HK-2 (cell line): ENCODE results near the gene CRYBB3.
"Not testable (repeated sequence)": the region's sequence is repeated elsewhere in the genome, so short reads cannot be mapped to it uniquely, and the experiment has no call there.

Source experiments
- DNase-seq: peaks from one replicate; pipeline ENCODE4 v3.0.0-alpha.2; 2018; ENCODE audit not compliant: unreplicated experiment

Gene CRYBB3

DNA sequence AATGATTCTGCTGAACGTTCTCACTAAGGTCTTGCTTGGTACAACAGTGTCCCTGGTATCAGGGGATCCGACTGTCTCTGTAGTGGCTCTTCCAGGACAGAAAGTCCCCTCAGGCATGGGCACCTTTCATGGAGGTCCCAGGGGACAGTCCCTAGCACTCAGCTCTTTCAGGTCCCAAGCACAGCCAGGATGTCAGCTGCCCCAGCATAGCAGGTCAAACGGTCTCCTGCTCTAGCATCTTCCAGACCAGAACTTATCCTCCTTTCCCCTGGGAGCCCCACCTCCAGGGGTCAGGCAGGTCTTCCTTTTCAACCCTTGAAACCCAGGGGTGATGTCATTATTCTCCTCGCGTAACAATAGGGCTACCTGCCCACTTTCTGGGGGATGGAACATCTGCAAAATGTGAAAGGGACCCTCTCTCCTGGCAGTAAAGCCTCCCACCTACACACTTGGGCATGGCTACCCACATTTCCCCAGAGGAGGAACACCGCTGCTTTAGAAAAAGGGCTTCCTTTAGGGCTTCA lies 24.7 kb upstream of the CRYBB3 start:
- DNase-seq: no peak

DNA sequence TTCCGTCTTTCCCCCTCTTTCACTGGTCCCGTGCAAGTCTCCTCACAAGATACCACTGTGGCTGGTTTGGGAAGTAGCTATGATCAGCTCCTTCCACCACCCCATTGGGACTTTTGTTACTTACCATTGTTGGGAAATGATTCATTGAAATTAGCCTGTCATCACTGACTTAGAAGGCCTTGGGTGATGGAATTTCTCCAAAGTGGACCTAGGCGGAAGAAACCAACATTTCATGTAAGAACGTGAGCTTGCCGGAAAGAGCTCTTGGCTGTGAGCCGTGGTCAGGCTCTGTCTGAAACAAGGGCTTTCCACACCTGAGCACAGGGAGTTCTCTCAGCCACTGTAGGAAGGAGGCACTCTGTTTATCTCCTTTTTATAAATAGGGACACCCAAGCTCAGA lies 23.5 kb upstream of the CRYBB3 start:
- DNase-seq: no peak

GRCh38 chr22:25176799-25177198 lies 22.9 kb upstream of the CRYBB3 start:
- no peak for DNase-seq

DNA sequence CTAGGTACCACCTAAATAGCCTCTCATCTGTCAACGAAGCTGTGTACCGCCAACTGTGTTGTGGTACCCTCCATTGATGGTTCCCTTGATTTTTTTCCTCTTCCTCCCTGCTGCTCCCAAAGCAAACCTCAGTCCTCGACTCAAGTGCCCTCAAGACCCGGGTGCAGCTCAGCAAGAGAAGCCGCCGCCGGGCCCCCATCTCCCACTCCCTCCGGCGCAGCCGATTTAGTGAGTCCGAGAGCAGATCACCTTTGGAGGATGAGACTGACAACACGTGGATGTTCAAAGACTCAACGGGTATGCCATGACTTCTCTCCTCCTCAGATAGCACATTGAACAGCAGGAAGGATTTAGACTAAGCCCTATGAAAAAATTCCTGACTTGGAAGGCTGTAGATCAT lies 22.4 kb upstream of the CRYBB3 start:
- no peak for DNase-seq

DNA sequence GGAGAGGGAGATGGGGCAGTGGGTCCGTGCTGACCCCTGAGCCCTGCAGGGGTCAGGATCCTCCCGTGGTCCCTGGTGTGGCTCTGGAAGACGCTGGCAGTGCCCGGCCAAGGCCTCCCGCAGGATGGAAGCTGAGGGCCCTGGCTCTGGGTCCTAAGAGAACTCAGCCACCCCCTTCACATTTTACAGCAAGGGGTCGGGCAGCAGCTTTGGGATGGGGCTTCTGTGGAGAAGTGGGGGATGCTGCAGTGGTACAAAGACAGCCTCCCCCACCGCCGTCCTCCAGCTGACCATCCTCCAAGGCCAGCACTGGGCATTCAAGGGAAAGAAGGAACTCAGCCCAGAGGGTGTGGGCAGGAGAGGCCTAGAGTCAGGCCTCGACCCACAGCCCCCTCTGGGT lies 21.8 kb upstream of the CRYBB3 start:
- no peak for DNase-seq

GRCh38 chr22:25178348-25178747 lies 21.3 kb upstream of the CRYBB3 start:
- DNase-seq: not testable (repeated sequence)

- DNase-seq: not testable (repeated sequence)
These were observed 20.6 kb upstream of the CRYBB3 start for GRCh38 chr22:25178869-25179631.

- DNase-seq: no peak
These were observed 17.2 kb upstream of the CRYBB3 start for GRCh38 chr22:25182131-25183110.

DNA sequence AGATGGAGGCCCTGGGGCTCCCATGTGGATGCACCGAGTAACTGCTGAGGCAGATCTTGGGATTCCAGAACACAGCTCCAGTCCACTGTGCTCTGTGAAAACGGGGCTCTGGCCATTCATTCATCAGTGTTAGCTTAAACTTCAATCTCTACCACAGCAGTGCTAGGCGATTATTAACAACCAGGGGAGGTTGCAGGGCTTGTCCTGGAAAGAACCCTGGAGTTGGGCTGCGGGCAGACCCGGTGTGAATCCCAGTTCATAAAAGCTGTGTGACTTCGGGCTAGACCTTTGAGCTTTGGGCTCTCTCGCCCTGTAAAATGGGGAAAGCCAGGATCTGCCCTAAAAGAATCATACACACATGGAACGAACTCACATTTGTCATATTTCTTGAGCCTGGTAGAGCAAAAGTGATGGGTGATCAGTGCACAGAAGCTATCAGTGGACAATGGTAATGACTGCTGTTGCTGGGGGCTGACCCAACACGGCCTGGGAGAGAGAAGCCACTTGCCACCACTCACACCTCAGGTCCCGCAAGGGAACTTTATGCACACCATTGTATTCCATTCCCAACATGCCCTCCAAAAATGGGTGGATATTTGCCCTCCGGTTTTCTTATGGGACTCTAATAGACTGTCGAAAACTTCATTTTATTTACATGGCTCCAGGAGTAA lies 15.6 kb upstream of the CRYBB3 start:
- DNase-seq: peak; percentile 35

GRCh38 chr22:25186140-25186539 lies 13.5 kb upstream of the CRYBB3 start:
- no peak for DNase-seq

DNA sequence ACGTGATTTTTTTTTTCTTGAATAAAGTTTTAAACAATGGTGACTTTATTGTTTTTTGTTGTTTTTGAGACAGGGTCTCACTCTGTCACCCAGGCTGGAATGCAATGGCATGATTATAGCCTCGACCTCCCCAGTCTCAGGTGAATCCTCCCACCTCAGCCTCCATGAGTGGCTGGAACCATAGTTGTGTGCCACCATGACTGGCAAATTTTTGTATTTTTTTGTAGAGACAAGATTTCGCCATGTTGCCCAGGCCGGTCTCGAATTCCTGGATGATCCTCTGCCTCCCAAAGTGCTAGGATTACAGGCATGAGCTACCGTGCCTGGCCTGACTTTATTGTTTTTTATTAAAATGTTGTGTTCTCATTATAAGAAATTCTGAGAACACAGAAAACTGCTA lies 12.2 kb upstream of the CRYBB3 start:
- no peak for DNase-seq

- no peak for DNase-seq
These were observed 7.3 kb upstream of the CRYBB3 start for GRCh38 chr22:25192406-25192805.

DNA sequence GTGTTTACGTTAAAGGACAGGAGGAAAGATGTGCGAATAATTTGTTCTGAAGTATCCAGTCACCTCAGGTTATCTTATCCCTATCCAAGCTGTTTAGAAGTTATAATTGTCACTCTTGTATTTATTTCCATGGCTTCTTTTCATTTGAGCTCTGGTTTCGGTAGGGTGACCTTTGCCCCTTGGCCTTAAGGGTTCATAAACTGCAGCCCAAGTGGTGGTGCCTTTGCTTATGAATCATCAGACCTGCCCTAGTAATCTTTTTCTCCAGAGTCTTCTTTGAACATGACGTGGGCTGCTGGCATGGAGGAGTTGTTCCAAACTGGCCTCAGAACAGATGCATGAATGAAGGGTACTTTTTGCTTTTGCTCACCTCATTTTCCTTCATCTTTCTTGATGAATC lies 6.5 kb upstream of the CRYBB3 start:
- DNase-seq: no peak

GRCh38 chr22:25193548-25193947 lies 6.1 kb upstream of the CRYBB3 start:
- DNase-seq: no peak

DNA sequence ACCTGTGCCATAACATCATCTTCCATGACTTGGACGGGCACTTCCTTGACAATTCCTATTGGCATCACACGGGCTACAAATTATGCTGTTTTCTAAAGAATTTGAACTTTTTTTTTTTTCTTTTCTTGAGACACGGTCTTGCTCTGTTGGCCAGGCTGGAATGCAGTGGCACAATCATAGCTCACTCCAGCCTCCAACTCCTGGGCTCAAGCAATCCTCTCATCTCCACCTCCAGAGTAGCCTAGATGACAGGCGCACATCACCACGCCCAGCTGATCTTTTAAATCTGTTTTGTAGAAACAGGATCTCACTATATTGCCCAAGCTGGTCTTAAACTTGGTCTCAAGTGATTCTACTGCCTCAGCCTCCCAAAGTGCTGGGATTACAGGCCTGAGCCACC lies 3.3 kb upstream of the CRYBB3 start:
- DNase-seq: no peak

DNA sequence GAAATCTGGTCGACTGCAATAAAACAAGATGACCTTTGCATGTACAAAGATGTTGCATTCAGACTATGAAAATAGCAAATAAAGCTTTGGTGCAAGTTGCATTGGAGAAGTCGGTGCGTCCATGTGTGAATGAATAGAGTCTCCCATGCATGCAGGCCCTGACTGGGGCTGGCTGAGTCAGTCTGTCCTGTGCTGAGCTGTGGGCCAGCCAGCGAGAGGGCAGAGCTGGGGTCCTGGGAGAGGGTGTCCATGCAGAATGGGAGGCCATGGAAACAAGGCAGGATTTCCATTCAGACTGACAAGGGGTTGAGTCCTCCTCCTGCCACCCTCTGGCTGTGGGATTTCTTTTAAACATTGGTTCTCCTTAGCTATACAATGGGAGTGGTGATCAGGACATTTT lies 2.3 kb upstream of the CRYBB3 start:
- no peak for DNase-seq

DNA sequence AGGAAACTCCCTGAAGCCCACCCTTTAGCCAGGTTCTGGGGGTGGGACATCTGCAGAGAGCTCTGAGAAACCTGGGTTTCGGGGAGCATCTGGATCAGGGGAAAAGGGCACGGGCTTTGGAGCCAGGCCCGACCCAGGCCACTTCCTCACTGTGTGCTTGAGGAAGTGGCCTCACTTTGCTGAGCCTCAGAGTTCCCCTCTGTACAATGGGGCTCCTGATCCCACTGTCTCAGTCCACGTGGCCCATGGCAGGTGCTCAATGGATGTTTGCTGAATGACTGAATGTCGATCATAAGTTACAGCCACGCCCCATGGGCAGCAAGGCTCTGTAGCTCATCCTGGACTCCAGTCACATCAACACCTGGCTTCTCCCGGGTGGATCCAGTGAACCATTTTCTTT lies 1.3 kb downstream of the CRYBB3 start:
- no peak for DNase-seq

- no peak for DNase-seq
These were observed 2.1 kb downstream of the CRYBB3 start for GRCh38 chr22:25201557-25202273.

- peak; percentile 63 for DNase-seq
These were observed 2.7 kb downstream of the CRYBB3 start for GRCh38 chr22:25202290-25202921.

GRCh38 chr22:25203082-25203481 lies 3.4 kb downstream of the CRYBB3 start:
- no peak for DNase-seq

DNA sequence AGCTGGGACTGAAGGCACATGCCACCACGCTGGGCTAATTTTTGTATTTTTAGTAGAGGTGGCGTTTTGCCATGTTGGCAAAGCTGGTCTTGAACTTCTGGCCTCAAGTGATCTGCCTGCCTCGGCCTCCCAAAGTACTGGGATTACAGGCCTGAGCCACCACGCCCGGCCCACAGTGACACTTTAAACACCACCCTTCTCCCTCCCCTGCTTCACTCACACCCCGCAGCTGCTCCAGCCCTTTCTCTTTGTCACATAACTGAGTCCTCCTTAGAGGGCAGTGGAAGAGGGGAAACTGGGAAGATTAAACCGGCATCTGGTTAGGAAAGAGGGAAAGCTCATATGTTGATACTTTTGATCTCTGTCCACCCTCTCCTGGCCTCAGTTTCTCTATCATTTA lies 4.9 kb downstream of the CRYBB3 start:
- DNase-seq: not testable (repeated sequence)
